Osteoblast (primary cell): ENCODE data around the gene RFX4. TPM values are rescaled to one million over a fixed set of nuclear protein-coding genes. Genes with fewer than 3 reads are reported as not detected.
"Not testable (repeated sequence)": the region's sequence is repeated elsewhere in the genome, so short reads cannot be mapped to it uniquely, and the experiment has no call there.

Experiments used
- DNase-seq: peaks from one replicate; pipeline ENCODE4 v3.0.0; 2011; ENCODE audit warnings: low spot score, mixed read lengths; ENCODE audit not compliant: insufficient read length; ENCODE audit errors: missing footprints
- H2AFZ ChIP-seq: 2 replicates; pipeline ENCODE4 v1.6.0; 2011; ENCODE audit warnings: mild to moderate bottlenecking, low read length
- H3K27ac ChIP-seq: 2 replicates; pipeline ENCODE4 v1.5.1; 2011; ENCODE audit warnings: mild to moderate bottlenecking, low read depth, low read length, moderate library complexity
- H3K27me3 ChIP-seq: 2 replicates; pipeline ENCODE4 v1.6.0; 2012; ENCODE audit warnings: mild to moderate bottlenecking, control low read depth, inconsistent platforms, low read length, moderate library complexity; ENCODE audit not compliant: insufficient read depth
- H3K36me3 ChIP-seq: 2 replicates; pipeline ENCODE4 v1.5.1; 2011; ENCODE audit warnings: mild to moderate bottlenecking, low read length, control low read depth, moderate library complexity; ENCODE audit not compliant: insufficient read depth
- H3K4me1 ChIP-seq: 2 replicates; pipeline ENCODE4 v1.5.1; 2011; ENCODE audit warnings: mild to moderate bottlenecking, low read length, control low read depth, moderate library complexity; ENCODE audit not compliant: insufficient read depth
- H3K4me2 ChIP-seq: 2 replicates; pipeline ENCODE4 v1.6.0; 2011; ENCODE audit warnings: mild to moderate bottlenecking, low read length; ENCODE audit not compliant: insufficient read depth
- H3K4me3 ChIP-seq: fragments of 200-600 bp; sonication (generic); 3 replicates; pipeline ENCODE4 v1.5.1; 2012; ENCODE audit warnings: mild to moderate bottlenecking, low read length, inconsistent platforms; ENCODE audit not compliant: insufficient read depth
- H3K79me2 ChIP-seq: 2 replicates; pipeline ENCODE4 v1.6.0; 2012; ENCODE audit warnings: mild to moderate bottlenecking, low read length, control low read depth, inconsistent platforms; ENCODE audit not compliant: insufficient read depth
- H3K9me3 ChIP-seq: 2 replicates; pipeline ENCODE4 v1.5.1; 2011; ENCODE audit warnings: low read depth, low read length, control low read depth
- H4K20me1 ChIP-seq: 2 replicates; pipeline ENCODE4 v1.6.0; 2012; ENCODE audit warnings: mild to moderate bottlenecking, low read length, control low read depth; ENCODE audit not compliant: insufficient read depth
- total RNA-seq: library from RNA; depleted of rRNA; stranded (reverse); fragments of >200 nt; gene quantifications from 2 replicates; pipeline ENCODE4 v1.2.3, GENCODE V29; 2012
- TF ChIP-seq, protein P1 (sequence below): IDR thresholded peaks from 2 replicates; pipeline ENCODE4 v1.5.1; 2011; ENCODE audit warnings: mild to moderate bottlenecking, low read depth, low read length, moderate library complexity; ENCODE audit errors: extremely low read depth

The RFX4 gene
- total RNA-seq, 1 donor, result not detected

- H3K79me2 ChIP-seq, result no peaks in the 10 kb centered on the region
- H2AFZ ChIP-seq, result no peak overlapping the region
- DNase-seq, result no peak
- H3K27ac ChIP-seq, result no peak overlapping the region
- TF ChIP-seq, protein P1, sequence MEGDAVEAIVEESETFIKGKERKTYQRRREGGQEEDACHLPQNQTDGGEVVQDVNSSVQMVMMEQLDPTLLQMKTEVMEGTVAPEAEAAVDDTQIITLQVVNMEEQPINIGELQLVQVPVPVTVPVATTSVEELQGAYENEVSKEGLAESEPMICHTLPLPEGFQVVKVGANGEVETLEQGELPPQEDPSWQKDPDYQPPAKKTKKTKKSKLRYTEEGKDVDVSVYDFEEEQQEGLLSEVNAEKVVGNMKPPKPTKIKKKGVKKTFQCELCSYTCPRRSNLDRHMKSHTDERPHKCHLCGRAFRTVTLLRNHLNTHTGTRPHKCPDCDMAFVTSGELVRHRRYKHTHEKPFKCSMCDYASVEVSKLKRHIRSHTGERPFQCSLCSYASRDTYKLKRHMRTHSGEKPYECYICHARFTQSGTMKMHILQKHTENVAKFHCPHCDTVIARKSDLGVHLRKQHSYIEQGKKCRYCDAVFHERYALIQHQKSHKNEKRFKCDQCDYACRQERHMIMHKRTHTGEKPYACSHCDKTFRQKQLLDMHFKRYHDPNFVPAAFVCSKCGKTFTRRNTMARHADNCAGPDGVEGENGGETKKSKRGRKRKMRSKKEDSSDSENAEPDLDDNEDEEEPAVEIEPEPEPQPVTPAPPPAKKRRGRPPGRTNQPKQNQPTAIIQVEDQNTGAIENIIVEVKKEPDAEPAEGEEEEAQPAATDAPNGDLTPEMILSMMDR, result no peak
- no peak overlapping the region for H3K4me2 ChIP-seq
- no peak overlapping the region for H3K4me3 ChIP-seq
- H3K36me3 ChIP-seq, result no peaks in the 10 kb centered on the region
- peaks cover 3% of the 10 kb centered on the region for H3K27me3 ChIP-seq
- H4K20me1 ChIP-seq, result no peaks in the 10 kb centered on the region
- H3K9me3 ChIP-seq, result no peaks in the 10 kb centered on the region
- H3K4me1 ChIP-seq, result no peaks in the 10 kb centered on the region
Observed at GRCh38 chr12:106601496-106601895, 18.7 kb downstream of the RFX4 start.

DNA sequence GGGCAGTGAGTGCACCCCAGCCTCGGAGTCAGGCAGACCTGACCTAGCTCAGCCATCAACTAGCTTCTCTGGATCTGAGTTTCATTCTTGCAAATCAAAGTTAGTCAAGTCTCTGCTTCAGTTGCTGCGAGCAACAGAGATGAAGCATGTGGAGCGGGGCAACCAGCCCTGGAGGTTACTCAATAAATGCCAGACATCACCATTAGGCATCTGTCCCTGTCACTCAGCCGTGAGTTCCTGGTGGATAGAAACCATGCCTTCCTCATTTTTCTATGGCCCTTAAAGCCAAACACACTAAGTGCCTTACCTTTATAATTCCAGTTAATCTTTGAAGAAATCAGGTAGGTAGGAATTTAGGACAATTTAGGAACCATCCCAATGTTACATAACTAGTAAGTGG is 19.3 kb downstream of the RFX4 start:
- H3K4me2 ChIP-seq, result no peak overlapping the region
- DNase-seq, result no peak
- no peak overlapping the region for H2AFZ ChIP-seq

GRCh38 chr12:106605254-106605653 is 22.4 kb downstream of the RFX4 start:
- no peak for DNase-seq
- H3K27ac ChIP-seq, result no peak overlapping the region
- H3K4me1 ChIP-seq, result no peaks in the 10 kb centered on the region
- no peaks in the 10 kb centered on the region for H3K36me3 ChIP-seq
- no peak overlapping the region for H3K4me2 ChIP-seq
- no peak overlapping the region for H3K4me3 ChIP-seq
- no peaks in the 10 kb centered on the region for H3K27me3 ChIP-seq
- no peaks in the 10 kb centered on the region for H3K79me2 ChIP-seq
- TF ChIP-seq, protein P1, result no peak
- no peaks in the 10 kb centered on the region for H3K9me3 ChIP-seq
- H4K20me1 ChIP-seq, result no peaks in the 10 kb centered on the region
- H2AFZ ChIP-seq, result no peak overlapping the region

More for the DNA sequence above, 19.3 kb downstream of the RFX4 start:
- no peak overlapping the region for H3K27ac ChIP-seq
- no peaks in the 10 kb centered on the region for H3K36me3 ChIP-seq
- H3K27me3 ChIP-seq, result peaks cover under 1% of the 10 kb centered on the region
- no peaks in the 10 kb centered on the region for H3K9me3 ChIP-seq
- no peak overlapping the region for H3K4me3 ChIP-seq
- TF ChIP-seq, protein P1, result no peak
- H3K4me1 ChIP-seq, result no peaks in the 10 kb centered on the region
- H3K79me2 ChIP-seq, result no peaks in the 10 kb centered on the region
- no peaks in the 10 kb centered on the region for H4K20me1 ChIP-seq

DNA sequence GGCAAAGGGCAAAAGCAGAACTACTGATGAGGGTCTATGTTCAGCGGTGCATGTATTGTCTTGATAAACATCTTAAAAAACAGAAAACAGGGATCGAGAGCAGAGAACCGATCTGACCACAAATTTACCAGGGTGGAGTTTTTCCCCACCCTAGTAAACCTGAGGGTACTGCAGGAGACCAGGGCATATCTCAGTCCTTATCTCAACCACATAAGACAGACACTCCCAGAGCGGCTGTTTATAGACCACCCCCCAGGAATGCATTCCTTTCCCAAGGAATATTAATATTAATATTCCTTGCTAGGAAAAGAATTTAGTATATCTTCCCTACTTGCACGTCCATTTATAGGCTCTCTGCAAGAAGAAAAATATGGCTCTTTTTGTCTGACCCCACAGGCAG is 37.8 kb downstream of the RFX4 start:
- H3K9me3 ChIP-seq, H3K4me1 ChIP-seq, DNase-seq, H3K36me3 ChIP-seq, H4K20me1 ChIP-seq, H3K27me3 ChIP-seq, H2AFZ ChIP-seq, H3K4me3 ChIP-seq, H3K79me2 ChIP-seq, H3K27ac ChIP-seq, H3K4me2 ChIP-seq: not testable (repeated sequence)
